ENCODE data around the gene METTL17.
"Not testable (repeated sequence)": the region's sequence is repeated elsewhere in the genome, so short reads cannot be mapped to it uniquely, and the experiment has no call there.

The METTL17 gene

GRCh38 chr14:20997115-20997514, 7.3 kb downstream of the METTL17 start:
- DNase-seq (ENCODE audit: low read depth), result no peak

DNA sequence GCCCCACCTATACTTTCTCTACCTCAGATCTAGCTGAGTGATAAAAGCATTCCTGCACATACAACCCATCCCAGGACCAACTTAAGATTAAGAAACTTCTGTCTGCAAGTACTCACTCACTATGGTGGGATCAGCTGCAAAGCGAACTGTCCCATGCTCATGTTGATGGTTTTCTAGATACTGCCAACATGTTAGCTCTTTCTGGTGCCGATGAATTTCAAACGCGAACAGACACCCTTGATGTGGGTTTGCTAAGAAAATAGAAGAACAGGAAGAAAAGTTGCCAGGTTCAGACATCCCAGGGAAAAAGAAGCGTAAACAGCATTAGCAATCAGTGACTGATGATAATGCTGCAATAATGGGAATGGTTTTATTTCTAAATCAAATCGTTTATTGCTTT, 7.8 kb downstream of the METTL17 start:
- no peak for DNase-seq (ENCODE audit: low read depth)

GRCh38 chr14:20998139-20998538, 8.4 kb downstream of the METTL17 start:
- DNase-seq (ENCODE audit: low read depth), result no peak

DNA sequence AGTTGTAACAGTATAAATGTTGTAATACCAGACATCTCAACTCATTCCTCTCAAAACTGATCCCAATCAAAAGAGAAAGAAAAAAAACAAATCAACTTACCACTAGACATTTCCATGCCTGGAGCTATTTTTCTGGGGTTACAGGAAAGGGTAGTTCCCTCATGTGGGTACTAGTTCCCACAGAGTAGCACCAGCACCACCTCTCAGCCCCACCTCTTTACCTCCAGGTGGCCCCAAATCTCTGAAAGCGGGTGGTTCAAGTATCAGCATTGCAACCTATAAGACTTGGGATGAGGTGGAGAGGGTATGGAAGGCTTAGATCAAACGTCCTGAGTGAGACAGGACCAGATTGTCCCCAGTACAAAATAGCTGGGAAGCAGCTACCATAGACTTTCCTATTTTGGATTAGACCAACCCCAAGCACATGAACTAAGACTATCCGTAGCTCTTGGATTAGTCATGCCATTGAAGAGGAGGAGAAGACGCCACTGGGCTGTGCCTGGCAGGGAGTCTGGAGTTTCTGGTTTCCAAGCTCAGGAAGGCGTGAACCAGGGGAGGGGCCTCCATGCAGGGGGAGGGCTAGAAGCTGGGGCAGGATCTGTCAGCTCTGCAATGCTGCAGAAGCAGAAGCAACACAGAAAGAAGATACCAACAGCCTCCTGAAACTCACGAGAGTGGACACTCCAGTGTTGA, 9.0 kb downstream of the METTL17 start, which contains the start of gene SLC39A2:
SLC39A2 (plus strand) TSS at position 620 of the 693 bp plus-strand sequence. CDS start 154 bp downstream, outside the sequence.
- DNase-seq (ENCODE audit: low read depth), result peak; percentile 74

- DNase-seq (ENCODE audit: low read depth), result no peak
These were observed 9.8 kb downstream of the METTL17 start for GRCh38 chr14:20999591-20999990.

DNA sequence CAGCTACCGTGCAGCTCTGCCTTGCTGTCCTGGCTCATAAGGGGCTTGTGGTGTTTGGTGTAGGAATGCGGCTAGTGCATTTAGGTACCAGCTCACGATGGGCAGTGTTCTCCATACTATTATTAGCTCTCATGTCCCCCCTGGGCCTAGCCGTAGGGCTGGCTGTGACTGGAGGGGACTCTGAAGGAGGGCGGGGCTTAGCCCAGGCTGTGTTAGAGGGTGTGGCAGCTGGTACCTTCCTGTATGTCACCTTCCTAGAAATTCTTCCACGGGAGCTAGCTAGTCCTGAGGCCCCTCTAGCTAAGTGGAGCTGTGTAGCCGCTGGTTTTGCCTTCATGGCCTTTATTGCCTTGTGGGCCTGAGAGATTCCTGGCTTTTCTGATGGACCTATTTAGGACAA, 11.4 kb downstream of the METTL17 start:
- no peak for DNase-seq (ENCODE audit: low read depth)

- no peak for DNase-seq (ENCODE audit: low read depth)
These were observed 14.1 kb downstream of the METTL17 start for GRCh38 chr14:21003788-21004346.

DNA sequence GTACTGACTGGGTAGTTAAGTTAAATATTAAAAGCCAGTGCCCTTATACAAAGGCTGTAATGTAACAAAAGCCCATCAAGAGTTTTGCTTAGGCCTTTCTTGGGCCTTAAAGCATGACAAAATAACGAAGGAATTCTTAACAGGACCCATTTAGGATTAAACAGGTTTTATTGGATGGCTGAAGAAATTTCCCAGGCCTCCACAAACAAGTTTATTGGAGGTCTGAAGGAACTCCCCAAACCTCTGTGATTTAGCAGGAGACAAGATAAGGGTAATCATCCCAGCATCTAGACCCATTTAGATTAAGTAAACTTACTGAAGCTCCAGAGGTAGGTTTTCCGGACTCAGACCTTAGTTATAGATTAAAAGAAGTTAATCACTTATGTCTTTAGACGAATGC, 19.9 kb downstream of the METTL17 start:
- not testable (repeated sequence) for DNase-seq (ENCODE audit: low read depth)

GRCh38 chr14:21011136-21011535, 21.4 kb downstream of the METTL17 start:
- no peak for DNase-seq (ENCODE audit: low read depth)

DNA sequence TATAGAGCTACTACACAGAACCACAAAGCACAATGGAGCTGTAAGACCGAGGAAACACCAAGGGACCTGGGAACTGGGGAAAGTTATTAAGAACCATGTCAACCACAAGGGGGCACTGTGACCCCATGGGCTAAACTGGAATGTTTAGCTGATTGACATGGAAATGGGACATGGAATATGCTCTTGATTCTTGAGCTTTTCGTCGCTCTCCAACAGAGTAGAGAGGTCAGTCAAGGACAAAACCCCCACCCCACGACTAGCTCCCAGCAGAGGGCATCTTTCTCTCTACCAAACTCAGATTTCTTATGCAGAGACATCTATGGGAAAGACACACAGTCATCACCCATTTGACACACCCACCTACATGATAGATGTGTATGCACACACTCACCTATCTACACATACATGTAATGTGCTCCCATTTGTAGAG, 25.0 kb downstream of the METTL17 start:
- DNase-seq (ENCODE audit: low read depth), result peak; percentile 64

DNA sequence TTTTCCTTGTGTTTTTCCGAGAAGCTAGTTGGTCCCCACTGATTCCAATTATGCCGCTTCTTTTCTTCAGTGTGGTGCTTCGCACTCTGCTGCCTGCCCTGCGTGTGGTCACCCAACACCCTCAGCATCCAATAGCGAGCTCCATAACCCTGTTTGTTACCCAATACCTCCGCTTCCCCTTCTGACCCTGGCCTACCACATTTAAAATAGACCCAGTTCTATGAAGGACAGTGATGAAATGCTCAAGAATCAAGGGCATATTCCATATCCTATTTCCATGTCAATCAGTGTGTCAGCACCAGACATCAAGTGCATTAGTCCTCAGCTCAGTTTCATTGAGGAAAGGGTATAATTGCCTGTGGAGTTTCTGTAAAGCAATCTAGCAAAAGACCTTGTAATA, 25.5 kb downstream of the METTL17 start:
- no peak for DNase-seq (ENCODE audit: low read depth)

DNA sequence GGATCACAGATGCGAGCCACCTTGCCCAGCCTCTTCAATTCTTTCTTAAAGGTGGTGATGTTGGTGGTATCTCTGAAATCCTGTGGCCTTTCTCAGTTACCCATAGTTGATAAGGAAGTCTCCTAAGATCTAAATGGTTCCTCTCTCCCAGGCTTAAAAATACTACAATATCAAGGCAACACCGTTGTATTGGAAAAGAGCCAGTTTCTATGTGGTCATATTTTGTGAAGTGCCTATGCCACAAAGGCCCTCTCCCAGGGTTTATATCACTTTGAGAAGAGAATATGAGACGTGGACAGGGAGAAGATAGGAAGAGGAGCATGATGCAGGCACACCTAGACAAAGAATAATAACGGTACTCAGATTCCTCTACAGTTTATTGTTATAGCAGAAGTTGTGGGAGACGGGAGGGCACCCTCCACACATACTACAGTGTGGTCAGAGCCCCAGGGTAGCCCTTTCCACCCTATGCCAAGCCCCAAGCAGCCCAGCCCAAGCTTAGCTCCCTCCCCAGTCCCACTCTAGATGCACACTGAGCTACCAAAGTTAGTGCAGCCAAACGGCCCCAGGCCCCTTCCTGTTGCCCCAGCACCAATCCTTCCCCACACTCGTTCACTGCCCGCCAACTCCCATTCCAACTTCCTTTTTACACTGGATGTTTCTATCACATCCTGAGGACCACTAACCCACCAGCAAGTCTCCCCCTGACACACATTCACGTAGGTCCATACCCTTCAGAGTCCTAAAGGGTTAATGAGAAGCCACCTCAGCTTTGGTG, 26.8 kb downstream of the METTL17 start:
- DNase-seq (ENCODE audit: low read depth), result no peak

GRCh38 chr14:21017528-21018245, 27.9 kb downstream of the METTL17 start:
- DNase-seq (ENCODE audit: low read depth), result no peak

GRCh38 chr14:21018286-21018685, 28.5 kb downstream of the METTL17 start:
- no peak for DNase-seq (ENCODE audit: low read depth)

DNA sequence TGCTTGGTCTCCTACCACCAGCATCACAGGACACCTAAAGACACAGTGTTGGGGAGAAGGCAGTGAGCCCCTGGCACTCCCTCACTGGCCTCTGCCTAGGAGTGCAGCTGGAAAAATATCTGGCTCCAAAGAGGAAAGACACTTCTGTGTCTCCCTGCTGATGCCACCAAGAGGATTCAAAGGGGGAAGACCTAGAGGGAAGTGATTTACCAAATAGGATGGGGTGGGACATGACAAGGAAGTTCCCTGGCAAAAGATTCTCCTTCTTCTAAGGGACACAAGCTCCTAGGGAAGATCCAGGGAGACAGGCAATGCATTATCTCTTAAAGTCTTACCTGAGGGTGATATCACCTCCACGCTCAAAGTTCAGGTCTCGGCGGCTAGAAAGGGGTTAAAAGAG, 29.0 kb downstream of the METTL17 start:
- no peak for DNase-seq (ENCODE audit: low read depth)

- no peak for DNase-seq (ENCODE audit: low read depth)
These were observed 29.6 kb downstream of the METTL17 start for GRCh38 chr14:21019366-21019765.

DNA sequence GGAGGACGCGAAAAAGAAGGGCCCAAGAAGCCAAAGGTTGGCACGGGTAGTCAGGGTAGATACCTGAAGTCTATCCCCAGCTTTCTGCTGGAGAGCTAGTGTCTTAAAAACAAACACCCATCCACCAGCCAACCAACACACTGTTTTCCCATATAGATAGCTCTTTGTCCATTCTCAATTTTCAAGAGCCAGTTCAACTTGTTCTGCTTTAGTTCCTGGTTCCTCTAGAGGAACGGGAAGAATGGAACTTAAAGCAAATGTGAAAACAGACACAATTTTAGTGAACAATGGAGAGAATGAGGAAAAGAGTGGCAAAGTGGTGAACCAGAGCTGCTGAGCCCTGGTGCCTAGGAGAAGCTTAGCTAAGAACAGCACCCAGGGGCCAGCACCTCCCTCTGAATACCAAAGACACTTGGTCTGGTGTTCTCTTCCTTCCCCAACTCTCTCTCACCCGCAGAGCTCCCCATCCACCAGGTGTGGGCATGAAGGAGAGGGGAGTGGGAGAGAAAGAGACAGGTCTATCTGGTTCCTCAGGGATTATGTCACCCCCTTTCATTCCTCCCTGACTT, 31.3 kb downstream of the METTL17 start:
- DNase-seq (ENCODE audit: low read depth), result no peak

- DNase-seq (ENCODE audit: low read depth), result no peak
These were observed 32.9 kb downstream of the METTL17 start for GRCh38 chr14:21022686-21023085.

- DNase-seq (ENCODE audit: low read depth), result no peak
These were observed 33.4 kb downstream of the METTL17 start for GRCh38 chr14:21023174-21023573.

DNA sequence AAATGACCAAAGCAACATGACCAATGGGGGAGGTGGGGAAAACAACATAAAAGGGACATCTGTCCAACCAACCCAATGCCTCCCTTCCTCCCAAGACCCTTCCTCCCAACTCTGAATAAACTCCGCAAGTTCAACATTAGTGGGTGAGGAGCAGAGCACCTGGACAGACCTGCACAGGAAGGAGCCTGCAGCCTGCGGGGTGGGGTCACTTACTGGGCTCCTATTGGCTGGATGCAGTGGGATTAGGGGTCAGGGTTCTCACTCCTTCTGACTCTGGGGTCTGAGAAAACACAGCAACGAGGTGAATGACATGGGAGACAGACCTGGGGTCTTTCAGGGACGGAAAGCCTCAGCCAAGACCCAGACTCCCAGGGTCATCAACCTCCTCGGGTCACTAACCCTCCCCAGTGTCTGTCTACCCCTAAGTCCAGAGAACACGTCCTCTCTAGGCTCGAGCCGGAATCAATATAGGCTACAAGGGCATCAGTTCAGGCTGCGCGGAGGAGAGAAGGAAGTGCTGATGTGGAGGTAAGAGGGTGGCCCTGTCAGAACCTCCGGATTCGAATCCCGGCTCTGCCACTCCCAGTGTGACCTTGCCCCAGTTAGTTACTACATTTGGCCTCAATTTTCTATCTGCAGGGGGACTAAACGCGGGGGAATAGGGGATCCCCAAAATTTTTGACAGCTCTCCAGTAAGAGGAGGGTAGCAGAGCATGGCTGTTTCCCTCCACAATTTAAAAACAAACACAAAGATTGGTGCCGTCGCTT, 34.2 kb downstream of the METTL17 start:
- DNase-seq (ENCODE audit: low read depth), result no peak

Data from fibroblast of gingiva (primary cell).